WI38 (cell line): ENCODE data around the gene ITGB6.

ENCODE experiments used
- H3K4me3 ChIP-seq: 2 replicates; pipeline ENCODE4 v1.5.1; 2011; ENCODE audit warnings: low read depth, mild to moderate bottlenecking, control low read depth, low read length
- TF ChIP-seq, protein P1 (sequence below): IDR thresholded peaks from 2 replicates; pipeline ENCODE4 v1.5.1; 2012; ENCODE audit warnings: low read depth, mild to moderate bottlenecking, control low read depth, low read length

ITGB6 gene

DNA sequence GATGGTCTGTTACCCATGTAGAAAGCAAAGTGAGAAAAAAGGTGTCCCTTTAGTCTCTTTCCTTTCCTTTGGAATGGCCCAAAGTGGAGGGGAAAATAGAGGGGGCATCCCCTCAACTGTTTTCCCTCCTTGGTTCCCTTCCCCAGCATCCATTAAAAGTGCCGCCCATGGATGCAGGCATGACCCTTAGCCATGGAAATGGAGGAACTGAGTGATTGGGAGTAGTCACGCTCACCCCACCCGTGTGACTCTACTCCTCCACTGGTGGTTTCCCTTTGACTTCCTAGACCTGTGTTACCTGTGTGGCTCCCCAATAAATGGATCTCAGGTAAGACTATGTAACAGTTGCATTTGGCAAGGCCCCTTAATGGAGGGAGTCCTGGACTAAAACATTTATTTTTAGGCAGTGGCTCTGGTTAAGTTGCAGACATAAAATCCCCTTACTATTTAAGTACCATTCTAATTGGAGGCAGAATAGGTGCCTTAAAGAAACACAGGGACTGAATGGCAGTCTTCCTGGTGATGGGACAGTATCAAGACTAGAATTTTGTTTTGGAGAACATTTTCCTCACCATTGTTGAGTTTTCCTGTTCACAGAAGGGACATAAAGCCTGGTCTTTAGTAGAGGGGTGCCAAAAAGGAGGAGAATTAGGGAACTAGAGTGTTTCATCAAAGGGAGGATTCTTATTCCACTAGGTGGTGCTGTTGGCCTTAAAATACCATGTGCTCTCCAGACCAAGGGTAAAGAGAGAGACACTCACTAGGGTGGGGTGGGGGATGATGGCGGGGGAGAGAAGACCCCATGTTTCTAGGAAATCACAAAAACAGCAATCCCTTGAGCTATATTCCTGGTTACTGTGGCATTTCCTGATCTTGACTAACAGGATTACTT lies 112.0 kb downstream of the ITGB6 start:
- no peak overlapping the region for H3K4me3 ChIP-seq
- TF ChIP-seq, protein P1, sequence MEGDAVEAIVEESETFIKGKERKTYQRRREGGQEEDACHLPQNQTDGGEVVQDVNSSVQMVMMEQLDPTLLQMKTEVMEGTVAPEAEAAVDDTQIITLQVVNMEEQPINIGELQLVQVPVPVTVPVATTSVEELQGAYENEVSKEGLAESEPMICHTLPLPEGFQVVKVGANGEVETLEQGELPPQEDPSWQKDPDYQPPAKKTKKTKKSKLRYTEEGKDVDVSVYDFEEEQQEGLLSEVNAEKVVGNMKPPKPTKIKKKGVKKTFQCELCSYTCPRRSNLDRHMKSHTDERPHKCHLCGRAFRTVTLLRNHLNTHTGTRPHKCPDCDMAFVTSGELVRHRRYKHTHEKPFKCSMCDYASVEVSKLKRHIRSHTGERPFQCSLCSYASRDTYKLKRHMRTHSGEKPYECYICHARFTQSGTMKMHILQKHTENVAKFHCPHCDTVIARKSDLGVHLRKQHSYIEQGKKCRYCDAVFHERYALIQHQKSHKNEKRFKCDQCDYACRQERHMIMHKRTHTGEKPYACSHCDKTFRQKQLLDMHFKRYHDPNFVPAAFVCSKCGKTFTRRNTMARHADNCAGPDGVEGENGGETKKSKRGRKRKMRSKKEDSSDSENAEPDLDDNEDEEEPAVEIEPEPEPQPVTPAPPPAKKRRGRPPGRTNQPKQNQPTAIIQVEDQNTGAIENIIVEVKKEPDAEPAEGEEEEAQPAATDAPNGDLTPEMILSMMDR: no peak

DNA sequence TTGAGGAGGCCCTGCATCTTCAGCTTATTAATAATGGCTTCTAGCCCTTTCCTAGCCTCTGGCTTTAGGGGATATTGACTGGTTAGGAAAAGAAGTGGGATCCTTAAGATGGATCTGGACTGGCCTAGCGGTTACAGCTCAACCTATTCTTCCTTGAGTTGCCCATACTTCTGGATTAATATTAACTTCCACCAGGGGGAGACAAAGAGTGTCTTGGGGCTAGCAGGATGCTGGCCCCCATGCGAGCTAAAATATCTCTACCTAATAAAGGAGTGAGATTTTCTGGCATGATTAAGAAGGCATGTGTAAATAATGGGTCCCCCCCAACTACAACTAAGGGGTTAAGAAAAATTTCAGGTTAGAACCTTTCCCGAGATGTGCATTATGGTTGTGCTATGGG lies 114.4 kb downstream of the ITGB6 start:
- H3K4me3 ChIP-seq: no peak overlapping the region
- TF ChIP-seq, protein P1: no peak

DNA sequence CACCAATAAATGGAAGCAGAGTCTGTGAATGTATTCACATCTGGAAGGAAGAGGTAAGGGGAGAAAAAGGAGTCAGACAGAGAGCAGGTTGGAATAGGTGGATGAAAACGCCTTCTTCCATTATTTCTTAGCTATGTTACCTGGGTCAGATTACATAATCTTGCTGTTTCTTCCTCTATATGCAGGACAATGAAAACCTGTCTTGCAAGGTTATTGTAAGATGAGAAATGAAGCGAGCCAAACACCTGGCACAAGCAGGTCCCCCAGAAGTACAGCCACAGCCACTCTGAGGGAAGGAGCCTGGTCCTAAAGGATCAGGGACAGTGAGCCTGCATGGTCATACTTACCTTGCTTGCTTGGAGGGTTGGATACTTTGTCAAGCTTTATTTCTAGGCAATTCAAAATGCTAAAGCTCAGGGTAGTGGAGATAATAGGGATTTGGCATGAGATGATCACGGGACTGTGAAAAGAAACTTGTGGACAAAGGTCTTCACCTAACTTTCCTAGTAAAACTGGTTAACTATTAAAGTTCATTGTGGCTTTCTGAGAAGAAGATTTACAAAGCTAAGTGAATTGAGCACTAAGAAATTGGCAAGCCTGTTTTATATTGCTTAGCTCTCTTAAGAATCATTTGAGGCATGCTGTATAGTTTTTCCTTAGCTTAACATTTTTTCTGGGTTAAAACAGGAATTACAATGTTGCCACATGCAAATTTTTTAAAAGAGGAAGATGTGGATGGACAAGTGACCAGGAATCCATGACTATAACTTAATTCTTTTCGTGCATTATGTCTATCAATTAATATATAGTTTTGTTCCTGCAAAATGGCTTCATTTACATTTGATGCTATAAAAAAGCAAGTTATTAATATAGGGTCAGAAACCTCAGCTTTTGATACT lies 121.9 kb downstream of the ITGB6 start:
- H3K4me3 ChIP-seq: no peak overlapping the region
- TF ChIP-seq, protein P1: no peak

DNA sequence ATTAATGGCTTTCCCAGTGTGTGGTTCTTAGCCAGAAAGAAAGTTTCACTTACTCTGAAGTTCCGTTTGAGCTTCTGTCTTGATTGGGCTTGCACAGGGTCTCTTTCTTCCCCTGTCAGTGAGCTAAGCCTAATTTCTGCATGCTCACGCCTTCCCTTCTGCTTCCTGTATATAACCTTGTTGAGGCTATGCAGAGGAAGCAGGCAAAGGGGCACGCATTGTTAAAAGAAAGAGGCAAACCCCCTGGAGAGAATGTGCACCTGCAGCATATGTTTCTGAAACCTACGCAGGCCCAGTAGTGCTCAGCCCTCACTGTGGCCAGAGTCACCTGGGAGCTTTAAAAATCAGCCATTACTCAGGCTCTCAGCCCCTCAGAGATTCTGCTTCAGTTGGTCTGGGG lies 123.2 kb downstream of the ITGB6 start:
- TF ChIP-seq, protein P1: no peak
- H3K4me3 ChIP-seq: no peak overlapping the region

DNA sequence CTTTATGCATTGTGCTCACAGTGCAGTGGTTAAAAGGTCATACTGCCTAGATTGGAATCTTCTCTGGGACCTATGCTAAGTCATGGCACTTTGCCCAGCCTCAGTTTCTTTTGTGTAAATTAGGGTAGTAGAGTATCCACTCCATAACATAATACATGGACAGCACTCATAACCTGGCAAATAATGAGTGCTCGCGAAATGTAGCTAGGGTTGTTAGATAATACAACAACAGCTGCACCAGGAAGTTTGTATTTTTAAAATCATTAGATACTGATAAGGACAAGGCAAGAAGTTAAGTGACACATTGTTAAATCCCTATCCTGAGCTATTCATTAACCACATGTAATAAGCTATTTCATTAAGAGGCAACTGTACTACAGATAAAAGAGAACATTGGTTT lies 123.8 kb downstream of the ITGB6 start:
- H3K4me3 ChIP-seq: no peak overlapping the region
- TF ChIP-seq, protein P1: no peak

DNA sequence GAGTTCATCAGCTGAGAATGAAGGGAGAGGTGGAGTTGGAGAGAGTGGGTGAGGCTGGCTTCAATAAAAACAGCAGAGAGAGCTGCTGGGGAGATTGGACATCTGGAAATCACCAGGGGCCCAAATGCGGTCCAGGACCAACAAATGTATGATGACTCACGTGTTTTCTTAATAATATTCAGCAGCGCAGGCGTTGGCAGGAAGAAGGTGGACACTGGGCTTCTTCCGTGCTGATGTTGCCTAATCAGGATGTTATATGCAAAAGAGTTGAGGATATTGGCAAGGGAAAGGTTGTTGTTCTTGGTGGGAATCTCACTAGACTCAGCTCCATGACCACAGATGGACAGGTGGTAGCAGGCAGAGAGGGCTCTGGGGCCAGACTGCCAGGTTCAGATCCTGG lies 124.9 kb downstream of the ITGB6 start:
- TF ChIP-seq, protein P1: no peak
- H3K4me3 ChIP-seq: no peak overlapping the region
